ENCODE results near the gene TFE3. TPM values are rescaled to one million over a fixed set of nuclear protein-coding genes. Genes with fewer than 3 reads are reported as not detected.

Gene TFE3
- total RNA-seq, 1 experiment from 2014 or later = 71.7 TPM

DNA sequence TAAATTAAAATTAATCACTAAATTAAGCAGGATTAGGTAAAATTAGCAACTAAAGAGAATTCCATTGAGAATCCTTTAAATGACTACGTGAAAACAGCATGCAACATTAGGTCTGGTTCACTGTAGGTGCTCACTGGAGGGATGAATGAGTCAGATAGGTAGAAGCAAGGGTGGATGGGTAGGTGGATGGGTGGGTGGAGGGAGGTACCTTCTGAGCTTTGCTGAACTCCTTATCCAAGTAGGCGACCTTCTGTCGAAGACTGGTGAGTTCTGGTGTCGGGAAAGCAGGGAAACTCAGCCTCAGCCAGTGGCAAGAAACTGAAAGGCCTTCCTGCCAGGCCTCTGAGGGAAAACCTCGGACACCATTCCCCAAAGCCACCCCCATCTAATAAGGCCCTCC is 44.1 kb downstream of the TFE3 start:
- intact Hi-C loops (cut with micrococcal nuclease) = no loop called here
- no peaks in the 10 kb centered on the region for H3K27me3 Mint-ChIP-seq (ENCODE audit: insufficient read depth, unreplicated experiment)
- peaks cover 10% of the 10 kb centered on the region for H3K4me1 Mint-ChIP-seq (ENCODE audit: insufficient read depth, unreplicated experiment)
- no peaks in the 10 kb centered on the region for H3K9me3 Mint-ChIP-seq (ENCODE audit: unreplicated experiment)
- peaks cover 29% of the 10 kb centered on the region for H3K36me3 Mint-ChIP-seq (ENCODE audit: insufficient read depth, unreplicated experiment)
- DNase-seq (ENCODE audit: unreplicated experiment) = no peak
- ChIA-PET POLR2A (interaction anchor here (0.5 kb wide), 1 partner anchor 693 kb away, joined by 3 read pairs; no protein-coding TSS in a partner anchor), CTCF (interaction anchor here (0.6 kb wide), 2 partner anchors 189 to 840 kb away, joined by 3 to 7 read pairs; no protein-coding TSS in a partner anchor)
- H3K27ac Mint-ChIP-seq (ENCODE audit: low read depth, unreplicated experiment) = no peak overlapping the region
- no TSS peak for BruUV-seq (replicated peaks)
- no peak overlapping the region for H3K4me3 Mint-ChIP-seq (ENCODE audit: unreplicated experiment)
- TF ChIP-seq, protein P1, sequence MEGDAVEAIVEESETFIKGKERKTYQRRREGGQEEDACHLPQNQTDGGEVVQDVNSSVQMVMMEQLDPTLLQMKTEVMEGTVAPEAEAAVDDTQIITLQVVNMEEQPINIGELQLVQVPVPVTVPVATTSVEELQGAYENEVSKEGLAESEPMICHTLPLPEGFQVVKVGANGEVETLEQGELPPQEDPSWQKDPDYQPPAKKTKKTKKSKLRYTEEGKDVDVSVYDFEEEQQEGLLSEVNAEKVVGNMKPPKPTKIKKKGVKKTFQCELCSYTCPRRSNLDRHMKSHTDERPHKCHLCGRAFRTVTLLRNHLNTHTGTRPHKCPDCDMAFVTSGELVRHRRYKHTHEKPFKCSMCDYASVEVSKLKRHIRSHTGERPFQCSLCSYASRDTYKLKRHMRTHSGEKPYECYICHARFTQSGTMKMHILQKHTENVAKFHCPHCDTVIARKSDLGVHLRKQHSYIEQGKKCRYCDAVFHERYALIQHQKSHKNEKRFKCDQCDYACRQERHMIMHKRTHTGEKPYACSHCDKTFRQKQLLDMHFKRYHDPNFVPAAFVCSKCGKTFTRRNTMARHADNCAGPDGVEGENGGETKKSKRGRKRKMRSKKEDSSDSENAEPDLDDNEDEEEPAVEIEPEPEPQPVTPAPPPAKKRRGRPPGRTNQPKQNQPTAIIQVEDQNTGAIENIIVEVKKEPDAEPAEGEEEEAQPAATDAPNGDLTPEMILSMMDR (IDR thresholded peaks at IDR 0.05; ENCODE audit: unreplicated experiment) = no peak

DNA sequence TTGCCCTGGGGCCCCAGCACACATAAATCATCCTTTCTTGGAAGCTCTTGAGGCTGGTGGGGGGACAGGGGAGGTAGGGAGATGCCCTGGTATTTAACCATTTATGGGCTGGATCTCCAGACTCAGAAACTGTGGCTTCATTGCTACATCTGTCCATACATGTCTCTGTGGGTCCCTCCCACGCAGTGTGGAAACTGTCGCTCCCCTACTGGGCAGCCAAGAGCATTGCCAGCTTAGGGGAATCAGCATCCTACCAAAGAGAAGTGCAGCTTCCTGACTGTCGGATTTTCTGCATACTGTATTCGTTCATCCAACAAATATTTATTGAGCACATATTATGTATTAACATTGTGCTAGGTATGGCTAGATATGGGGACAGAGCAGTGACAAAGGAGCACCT is 44.8 kb downstream of the TFE3 start:
- no peak for DNase-seq (ENCODE audit: unreplicated experiment)
- no peak overlapping the region for H3K27ac Mint-ChIP-seq (ENCODE audit: low read depth, unreplicated experiment)
- BruUV-seq (replicated peaks) = no TSS peak
- ChIA-PET CTCF (no interaction called here), POLR2A (interaction anchor here (0.5 to 0.6 kb wide), 2 partner anchors 197 to 694 kb away, joined by 3 read pairs; no protein-coding TSS in a partner anchor)
- no peak overlapping the region for H3K4me3 Mint-ChIP-seq (ENCODE audit: unreplicated experiment)
- H3K9me3 Mint-ChIP-seq (ENCODE audit: unreplicated experiment) = no peaks in the 10 kb centered on the region
- no peaks in the 10 kb centered on the region for H3K27me3 Mint-ChIP-seq (ENCODE audit: insufficient read depth, unreplicated experiment)
- TF ChIP-seq, protein P1 (IDR thresholded peaks at IDR 0.05; ENCODE audit: unreplicated experiment) = no peak
- peaks cover 34% of the 10 kb centered on the region for H3K36me3 Mint-ChIP-seq (ENCODE audit: insufficient read depth, unreplicated experiment)
- H3K4me1 Mint-ChIP-seq (ENCODE audit: insufficient read depth, unreplicated experiment) = peaks cover 10% of the 10 kb centered on the region
- intact Hi-C loops (cut with micrococcal nuclease) = no loop called here

DNA sequence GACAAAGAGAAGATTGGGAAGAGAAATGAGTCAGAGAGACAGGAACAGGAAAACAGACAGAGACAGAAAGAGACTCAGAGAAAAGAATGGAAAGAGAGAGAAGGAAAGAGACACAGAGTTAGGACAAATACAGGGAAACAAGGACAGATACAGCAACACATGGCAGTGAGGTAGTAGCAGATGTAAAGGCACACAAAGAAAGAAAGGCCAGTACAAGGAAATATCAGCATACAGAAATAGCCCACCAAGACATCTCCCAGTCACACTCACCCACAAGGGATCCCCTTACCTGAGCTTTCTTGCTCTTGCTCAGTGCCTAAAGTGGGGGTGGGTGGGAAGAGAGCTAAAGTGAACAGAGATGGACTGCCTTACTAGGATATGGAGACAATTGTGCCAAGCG is 45.3 kb downstream of the TFE3 start:
- Mint-ChIP-seq H3K4me3 (ENCODE audit: unreplicated experiment) (no peak overlapping the region), H3K36me3 (ENCODE audit: insufficient read depth, unreplicated experiment) (peaks cover 40% of the 10 kb centered on the region), H3K9me3 (ENCODE audit: unreplicated experiment) (no peaks in the 10 kb centered on the region), H3K27ac (ENCODE audit: low read depth, unreplicated experiment) (no peak overlapping the region), H3K4me1 (ENCODE audit: insufficient read depth, unreplicated experiment) (peaks cover 10% of the 10 kb centered on the region), H3K27me3 (ENCODE audit: insufficient read depth, unreplicated experiment) (no peaks in the 10 kb centered on the region)
- intact Hi-C loops (cut with micrococcal nuclease) = no loop called here
- DNase-seq (ENCODE audit: unreplicated experiment) = no peak
- ChIA-PET CTCF (no interaction called here), POLR2A (interaction anchor here (0.6 kb wide), 1 partner anchor 196 kb away, joined by 3 read pairs; no protein-coding TSS in a partner anchor)
- TF ChIP-seq, protein P1 (IDR thresholded peaks at IDR 0.05; ENCODE audit: unreplicated experiment) = no peak
- BruUV-seq (replicated peaks) = no TSS peak

DNA sequence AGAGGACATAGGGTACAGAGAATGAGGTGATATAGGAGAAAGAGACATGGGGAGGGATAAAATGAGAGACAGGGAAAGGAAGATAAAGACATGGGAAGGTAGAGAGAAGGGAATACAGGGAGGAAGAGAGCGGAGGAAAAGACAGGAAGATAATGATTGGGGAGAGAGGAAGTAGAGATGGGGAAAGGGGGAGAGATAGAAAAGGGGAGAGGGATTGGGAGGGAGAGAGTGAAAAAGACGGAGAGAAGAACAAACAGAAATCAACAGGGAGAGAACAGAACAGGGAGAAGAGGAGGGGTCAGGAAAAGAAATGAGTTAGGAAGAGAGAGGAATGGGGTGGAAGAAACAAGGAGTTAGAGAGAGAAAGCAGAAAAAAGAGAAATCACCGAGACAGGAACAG is 45.7 kb downstream of the TFE3 start:
- Mint-ChIP-seq H3K27ac (ENCODE audit: low read depth, unreplicated experiment) (no peak overlapping the region), H3K4me1 (ENCODE audit: insufficient read depth, unreplicated experiment) (peaks cover 10% of the 10 kb centered on the region), H3K4me3 (ENCODE audit: unreplicated experiment) (no peak overlapping the region), H3K36me3 (ENCODE audit: insufficient read depth, unreplicated experiment) (peaks cover 44% of the 10 kb centered on the region), H3K27me3 (ENCODE audit: insufficient read depth, unreplicated experiment) (no peaks in the 10 kb centered on the region), H3K9me3 (ENCODE audit: unreplicated experiment) (no peaks in the 10 kb centered on the region)
- no TSS peak for BruUV-seq (replicated peaks)
- TF ChIP-seq, protein P1 (IDR thresholded peaks at IDR 0.05; ENCODE audit: unreplicated experiment) = no peak
- ChIA-PET CTCF (no interaction called here), POLR2A (interaction anchor here (0.7 kb wide), 1 partner anchor 22 kb away, joined by 3 read pairs; no protein-coding TSS in a partner anchor)
- no peak for DNase-seq (ENCODE audit: unreplicated experiment)
- intact Hi-C loops (cut with micrococcal nuclease) = no loop called here

Data from MCF 10A (cell line).